ENCODE results near the gene LIPT2.

The LIPT2 gene

GRCh38 chr11:74466916-74467885 is 26.3 kb downstream of the LIPT2 start, which contains the start of gene KCNE3:
TSS of gene KCNE3 (minus strand) at chr11:74467549. CDS start at chr11:74457563, 9,986 bp downstream.
- peak in 4 of 56 donors; percentile 10 to 24 (median 15) for DNase-seq

GRCh38 chr11:74465291-74465708 is 28.2 kb downstream of the LIPT2 start:
- DNase-seq = no peak

GRCh38 chr11:74464746-74465145 is 28.8 kb downstream of the LIPT2 start:
- no peak for DNase-seq

GRCh38 chr11:74463216-74463615 is 30.3 kb downstream of the LIPT2 start:
- no peak for DNase-seq

GRCh38 chr11:74462631-74463030 is 30.9 kb downstream of the LIPT2 start:
- no peak for DNase-seq

- peak in 19 of 56 donors; percentile 9 to 60 (median 29) for DNase-seq
These were observed 31.5 kb downstream of the LIPT2 start for GRCh38 chr11:74462009-74462408.

- no peak for DNase-seq
These were observed 32.9 kb downstream of the LIPT2 start for GRCh38 chr11:74460481-74461154.

- DNase-seq = no peak
These were observed 33.5 kb downstream of the LIPT2 start for GRCh38 chr11:74460065-74460464.

GRCh38 chr11:74459584-74459983 is 33.9 kb downstream of the LIPT2 start:
- DNase-seq = no peak

GRCh38 chr11:74457356-74457755 is 36.2 kb downstream of the LIPT2 start:
- DNase-seq = no peak

GRCh38 chr11:74453373-74453975 is 40.0 kb downstream of the LIPT2 start:
- peak in 13 of 56 donors; percentile 5 to 61 (median 15) for DNase-seq

- DNase-seq = no peak
These were observed 41.2 kb downstream of the LIPT2 start for GRCh38 chr11:74452366-74452765.

GRCh38 chr11:74450318-74450717 is 43.2 kb downstream of the LIPT2 start:
- DNase-seq = no peak

- peak in 19 of 56 donors; percentile 9 to 74 (median 26) for DNase-seq
These were observed 44.1 kb downstream of the LIPT2 start for GRCh38 chr11:74449369-74449931.

- no peak for DNase-seq
These were observed 45.8 kb downstream of the LIPT2 start for GRCh38 chr11:74447720-74448119.

GRCh38 chr11:74446532-74446938 is 47.0 kb downstream of the LIPT2 start:
- no peak for DNase-seq

- no peak for DNase-seq
These were observed 49.2 kb downstream of the LIPT2 start for GRCh38 chr11:74444173-74444826.

GRCh38 chr11:74443071-74443864 is 50.3 kb downstream of the LIPT2 start:
- peak in 1 of 56 donors; percentile 35 for DNase-seq

- DNase-seq = no peak
These were observed 50.9 kb downstream of the LIPT2 start for GRCh38 chr11:74442636-74443035.

All from amygdala (tissue), 56 donors.